HG03175 (cell line): ENCODE measurements around the gene ANO6.
A peak's percentile ranks its signal among the peaks of the same experiment; 100 is the strongest.

Experiments used
- ATAC-seq: cut with Tn5 transposase; IDR thresholded peaks from one replicate; pipeline ENCODE4 v1.9.1; 2021; ENCODE audit warnings: mild to moderate bottlenecking, moderate library complexity; ENCODE audit not compliant: unreplicated experiment

Gene ANO6

DNA sequence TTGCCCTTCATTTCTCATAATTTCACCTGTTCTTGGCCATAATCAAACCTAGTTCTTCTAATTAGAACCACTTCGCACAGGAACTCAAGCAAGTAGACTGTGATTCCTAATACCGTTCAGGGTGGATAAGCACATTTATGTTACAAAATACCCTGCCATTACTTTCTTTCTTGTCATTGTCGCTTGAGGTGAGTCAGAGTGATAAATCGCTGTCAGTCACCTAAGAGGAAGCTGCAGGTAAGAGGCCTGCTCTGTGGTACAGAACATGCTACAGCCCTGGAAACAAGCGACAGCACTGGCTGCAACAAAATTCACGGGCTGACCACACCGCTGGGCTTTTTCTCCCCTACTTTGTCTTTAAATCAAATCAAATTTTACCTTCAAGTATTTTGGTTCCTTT, 218.2 kb downstream of the ANO6 start:
- no peak for ATAC-seq

DNA sequence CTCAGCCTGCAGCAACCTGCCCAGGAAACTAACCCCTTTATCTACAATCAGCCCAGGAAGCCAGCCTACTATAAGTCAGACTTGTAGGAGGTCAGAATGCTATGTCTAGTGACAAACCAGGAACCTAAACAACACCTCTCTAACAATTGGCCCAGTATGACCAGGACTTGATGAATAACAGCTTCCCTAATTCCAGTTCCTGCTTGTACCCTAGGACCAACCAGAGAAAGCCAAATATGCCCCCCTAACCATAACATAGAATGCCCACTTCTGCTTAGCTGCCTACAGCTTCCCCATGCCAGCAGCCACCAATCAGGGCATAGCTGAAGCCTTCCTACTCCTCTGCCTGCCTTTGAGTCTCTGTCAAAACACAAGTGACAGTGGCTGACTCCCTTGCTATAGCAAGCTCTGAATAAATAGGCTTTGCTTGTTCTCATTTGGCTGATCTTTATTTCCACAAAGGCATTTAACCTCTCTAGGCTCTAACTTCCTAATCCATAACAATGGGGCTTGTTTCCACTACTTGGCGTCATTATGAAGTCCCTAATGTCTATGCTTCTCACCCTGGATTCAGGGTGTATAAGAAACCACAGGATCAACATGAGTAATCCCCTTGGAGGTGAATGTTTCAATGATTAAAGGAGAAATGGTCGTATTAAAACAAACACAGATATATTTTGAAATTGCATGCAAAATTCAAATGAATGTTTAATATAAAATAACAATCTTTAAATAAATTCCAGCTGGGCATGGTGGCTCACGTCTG, 220.2 kb downstream of the ANO6 start:
- peak; percentile 39 for ATAC-seq

DNA sequence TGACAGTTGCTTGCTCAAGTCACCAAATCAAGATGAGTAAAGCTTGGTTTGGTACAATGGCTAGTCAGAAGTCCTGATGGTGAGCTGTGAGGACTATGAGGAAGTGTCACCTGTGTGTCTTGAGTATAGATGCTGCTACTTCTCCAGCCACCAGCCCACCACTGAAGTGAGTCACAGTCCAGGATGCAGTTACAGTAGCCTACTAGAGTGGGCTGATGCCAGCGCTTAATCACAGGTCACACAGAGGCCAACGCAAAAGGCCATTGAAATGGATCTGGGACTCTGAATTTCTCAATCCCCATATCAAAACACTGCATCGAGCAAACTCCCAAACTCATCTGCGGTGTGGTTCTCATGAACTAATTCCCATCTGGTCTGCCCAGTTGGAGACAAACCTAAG, 223.1 kb downstream of the ANO6 start:
- no peak for ATAC-seq

DNA sequence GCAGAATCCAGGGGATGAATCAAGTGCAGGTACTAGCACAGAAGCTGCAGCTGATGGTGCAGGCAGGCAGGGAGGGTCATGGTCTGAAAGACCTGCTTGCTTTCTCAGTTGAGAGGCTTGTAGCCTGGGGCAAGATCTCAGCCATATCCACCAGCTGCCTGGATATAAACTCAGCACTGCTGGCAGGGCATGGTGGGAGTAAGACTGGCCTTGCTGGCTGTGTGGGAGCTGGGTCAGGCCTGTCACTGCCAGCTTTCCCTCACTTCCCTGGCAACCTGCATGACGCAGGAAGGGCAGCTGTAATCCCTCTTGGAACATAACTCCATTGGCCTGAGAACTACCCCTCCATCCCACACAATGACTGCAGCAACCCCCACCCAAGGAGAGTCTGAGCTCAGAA, 230.1 kb downstream of the ANO6 start:
- ATAC-seq, result no peak

DNA sequence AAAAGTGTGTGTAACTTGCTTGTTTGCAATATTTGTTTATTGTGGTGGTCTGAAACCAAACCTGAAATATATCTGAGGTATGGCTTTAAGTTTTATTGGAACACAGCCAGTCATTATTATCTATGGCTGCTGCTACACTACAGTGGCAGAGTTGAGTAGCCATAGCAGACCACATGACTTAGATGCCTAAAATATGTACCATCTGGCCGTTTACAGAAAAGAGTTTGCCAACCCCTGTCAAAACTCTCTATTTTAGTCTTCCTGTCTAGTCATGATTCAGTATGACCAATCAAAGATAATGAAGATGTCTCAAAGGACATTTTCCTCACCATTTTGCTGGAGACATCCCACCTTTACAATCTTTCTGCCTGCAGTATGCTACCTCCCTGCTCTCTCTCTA, 242.3 kb downstream of the ANO6 start:
- no peak for ATAC-seq

DNA sequence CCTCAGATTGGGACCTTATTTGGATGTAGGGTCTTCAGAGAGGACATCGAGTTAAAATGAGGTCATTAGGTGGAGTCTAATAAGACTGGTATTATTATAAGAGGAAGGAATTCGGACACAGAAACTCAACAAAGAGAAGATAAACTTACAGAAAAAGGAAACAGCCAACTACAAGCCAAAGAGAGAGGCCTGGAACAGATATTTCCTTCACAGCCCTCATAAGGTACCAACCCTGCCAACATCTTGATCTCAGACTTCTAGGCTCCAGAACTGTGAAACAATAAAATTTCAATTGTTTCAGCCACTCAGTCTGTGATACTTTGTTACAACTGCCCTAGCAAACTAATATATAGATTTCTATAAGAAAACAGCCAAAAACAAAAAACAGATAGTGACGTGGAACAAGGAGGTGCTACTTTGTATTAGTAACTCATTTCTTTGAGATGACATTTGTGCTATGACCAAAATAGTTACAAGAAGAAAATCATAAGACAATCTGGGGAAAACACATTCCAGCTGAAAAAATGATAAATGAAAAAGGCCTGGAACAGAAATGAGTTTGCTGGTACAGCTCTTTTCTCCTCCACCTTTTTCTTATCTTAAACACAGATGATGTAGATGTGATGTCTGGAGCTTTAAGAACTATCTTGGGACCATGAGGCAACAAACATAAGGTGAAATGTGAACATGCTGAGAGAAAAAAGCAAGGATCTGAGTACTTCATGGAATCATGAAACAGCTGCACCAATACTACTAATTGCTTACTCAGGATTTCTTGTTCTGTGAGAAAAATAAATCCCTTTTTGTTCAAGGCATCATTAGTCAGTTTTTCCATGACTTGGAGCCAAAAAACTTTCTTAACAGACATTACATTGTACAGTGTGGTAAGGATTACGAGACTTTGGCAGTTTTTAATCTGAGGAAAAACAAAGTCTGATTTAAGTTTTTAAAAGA, 243.2 kb downstream of the ANO6 start:
- no peak for ATAC-seq

DNA sequence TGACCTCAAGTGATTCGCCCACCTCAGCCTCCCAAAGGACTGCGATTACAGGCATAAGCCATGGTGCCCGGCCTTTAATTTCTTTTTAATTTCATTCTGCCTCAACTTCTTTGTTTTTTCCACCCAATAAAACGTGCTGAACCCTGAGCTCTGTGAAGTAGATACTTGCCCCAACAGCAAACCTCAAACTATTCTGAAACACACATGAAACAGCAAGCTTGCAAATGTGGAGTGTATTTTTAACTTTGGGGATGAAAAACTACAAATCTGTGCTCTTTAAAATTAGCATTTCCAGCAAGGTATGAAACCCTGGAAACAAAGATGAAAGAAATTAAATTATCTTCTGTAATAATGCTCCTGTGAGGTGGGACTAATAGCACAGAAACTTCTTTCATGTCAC, 246.6 kb downstream of the ANO6 start:
- ATAC-seq, result no peak

DNA sequence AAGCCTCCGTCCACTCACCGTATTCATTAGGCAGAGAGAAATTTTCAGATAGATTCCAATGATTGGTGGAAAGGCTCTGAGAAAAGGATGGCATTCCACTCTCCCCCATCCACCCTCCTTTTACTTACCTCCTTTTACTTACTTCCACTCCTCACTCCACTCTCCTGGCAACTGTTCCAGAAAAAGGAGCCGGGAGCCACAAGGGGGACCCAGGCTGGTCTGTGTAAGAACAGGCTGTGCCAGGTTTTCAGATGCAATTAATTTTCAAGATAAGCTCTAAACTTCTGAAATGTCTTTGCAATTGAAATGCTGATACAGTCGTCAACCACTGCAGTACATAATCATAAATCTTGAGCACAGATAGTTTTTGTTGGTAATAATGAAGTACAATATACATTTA, 248.8 kb downstream of the ANO6 start:
- no peak for ATAC-seq

DNA sequence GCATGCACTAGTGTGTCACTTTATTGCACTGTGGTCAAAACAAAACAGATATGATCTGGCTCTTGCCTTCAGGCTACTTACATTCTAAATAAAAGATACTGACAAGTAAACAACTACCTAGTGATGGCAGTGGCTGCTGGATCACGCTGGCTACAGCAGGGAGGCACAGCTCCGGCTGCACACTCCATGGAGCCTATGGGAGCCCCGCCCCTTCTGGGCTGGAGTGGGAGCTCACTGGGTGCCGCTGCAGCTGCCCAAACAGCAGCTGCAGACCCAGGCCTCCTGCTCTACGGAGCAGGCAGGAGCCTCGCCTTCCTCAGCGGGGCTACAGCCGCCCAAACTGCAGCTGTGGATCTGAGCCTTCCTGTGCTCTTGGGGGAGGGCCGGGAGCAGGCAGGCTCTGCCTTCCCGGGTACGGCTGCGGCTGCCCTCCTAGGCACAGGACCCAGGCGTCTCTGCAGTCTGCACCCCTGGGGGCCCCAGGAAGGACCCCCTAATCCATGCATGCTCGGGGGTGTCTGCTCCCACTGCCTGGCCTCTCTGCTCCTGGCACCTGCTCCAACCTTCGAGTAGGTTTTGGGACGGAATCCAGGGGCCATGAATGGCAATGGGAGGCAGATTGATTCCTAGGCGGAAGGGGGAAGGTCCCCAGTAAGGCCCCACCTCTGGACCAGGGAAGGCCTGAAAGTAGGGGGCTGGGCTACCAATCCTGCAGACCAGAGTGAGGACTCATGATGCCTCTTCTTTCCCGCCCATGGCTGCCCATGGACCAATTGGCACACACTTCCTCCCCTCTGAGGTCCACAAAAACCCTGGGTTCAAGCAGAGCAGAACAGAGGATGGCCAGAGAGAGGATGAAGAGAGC, 253.1 kb downstream of the ANO6 start:
- ATAC-seq, result no peak

DNA sequence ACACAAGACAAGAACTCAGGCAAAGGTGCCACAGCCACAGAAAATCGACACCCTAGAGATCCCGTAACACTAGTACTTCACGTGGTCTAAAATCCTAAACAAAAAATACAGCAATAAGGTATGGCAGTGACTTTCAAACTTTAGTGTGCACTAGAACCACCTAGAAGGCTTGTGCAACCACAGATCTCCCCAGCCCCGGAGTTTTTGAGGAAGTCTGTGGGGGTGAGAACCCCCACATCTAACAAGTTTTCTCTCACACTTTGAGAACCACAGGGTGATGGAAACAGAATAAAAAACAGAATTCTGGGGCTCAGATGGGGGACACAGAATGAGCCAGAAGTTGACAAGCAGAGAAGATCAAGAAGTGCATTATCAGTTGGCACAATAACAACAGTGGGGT, 254.0 kb downstream of the ANO6 start:
- no peak for ATAC-seq

DNA sequence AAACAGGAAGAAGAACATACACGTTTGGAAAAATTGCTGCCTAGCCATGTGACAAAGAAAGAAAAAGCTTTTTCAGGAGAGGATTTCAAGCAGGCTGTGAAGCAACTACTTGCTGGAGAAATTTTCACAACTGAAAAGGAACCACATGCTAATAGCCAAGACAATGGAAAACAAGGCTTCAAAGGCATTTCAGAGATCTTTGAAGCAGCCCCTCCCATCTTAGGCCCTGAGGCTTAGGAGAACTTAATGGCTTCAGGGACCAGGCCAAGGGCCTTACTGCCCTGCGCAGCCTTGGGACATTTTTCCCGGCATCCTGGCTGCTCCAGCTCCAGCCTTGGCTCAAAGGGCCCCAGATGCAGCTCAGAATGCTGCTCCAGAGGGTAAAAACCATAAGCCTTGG, 257.7 kb downstream of the ANO6 start:
- ATAC-seq, result no peak

DNA sequence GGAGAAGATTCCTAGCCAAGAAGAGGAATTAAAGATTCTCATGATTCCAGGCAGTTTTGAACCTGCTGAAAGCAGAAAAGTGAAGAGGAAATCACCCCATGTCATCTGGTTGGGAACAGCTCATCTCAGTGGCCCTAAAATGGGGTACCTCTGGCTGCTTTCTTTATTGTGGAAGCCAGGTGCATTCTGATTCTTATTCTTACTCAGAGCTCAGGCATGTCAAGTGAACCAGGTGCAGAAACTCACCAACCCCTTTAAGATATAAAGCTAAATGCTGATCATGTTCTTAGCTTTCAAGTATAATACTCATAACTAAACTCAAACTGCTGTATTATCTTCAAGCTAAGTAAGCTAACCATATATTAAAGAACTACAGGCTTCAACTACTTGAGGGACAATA, 259.7 kb downstream of the ANO6 start:
- ATAC-seq, result no peak

DNA sequence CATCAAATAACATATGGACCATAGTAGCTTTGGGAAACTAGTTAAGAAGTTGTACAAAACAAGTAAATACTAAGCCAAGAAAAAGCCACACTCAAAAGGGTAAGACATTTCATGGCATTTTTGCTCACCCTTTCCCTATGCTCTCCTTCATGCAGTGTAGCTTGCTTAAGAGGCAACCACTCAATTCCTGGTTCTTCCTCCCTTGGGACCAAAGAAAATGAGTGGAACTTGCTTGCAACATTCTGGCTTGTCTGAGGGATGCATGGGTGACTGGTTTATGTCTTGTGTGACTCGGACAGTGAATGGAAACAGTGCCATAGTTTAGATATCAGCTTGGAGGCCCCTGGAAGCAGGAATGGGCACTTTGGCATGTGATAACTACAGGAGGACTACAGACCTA, 261.6 kb downstream of the ANO6 start:
- no peak for ATAC-seq

DNA sequence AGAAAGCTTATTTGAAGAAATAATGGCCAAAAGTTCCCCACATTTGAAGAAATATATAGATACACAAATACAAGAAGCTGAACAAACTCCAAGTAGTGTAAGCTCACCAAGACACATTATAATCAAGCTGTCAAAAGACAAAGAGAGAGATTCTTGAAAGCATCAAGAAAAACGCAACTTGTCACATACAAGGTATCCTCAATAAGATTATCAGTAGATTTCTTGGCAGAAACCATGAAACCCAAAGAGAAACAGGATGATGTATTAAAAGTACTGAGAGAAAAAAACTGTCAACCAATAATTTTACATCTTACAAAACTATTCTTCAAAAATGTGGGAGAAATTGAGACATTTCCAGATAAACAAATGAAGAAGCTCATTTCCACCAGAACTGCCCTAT, 263.0 kb downstream of the ANO6 start:
- ATAC-seq, result no peak

DNA sequence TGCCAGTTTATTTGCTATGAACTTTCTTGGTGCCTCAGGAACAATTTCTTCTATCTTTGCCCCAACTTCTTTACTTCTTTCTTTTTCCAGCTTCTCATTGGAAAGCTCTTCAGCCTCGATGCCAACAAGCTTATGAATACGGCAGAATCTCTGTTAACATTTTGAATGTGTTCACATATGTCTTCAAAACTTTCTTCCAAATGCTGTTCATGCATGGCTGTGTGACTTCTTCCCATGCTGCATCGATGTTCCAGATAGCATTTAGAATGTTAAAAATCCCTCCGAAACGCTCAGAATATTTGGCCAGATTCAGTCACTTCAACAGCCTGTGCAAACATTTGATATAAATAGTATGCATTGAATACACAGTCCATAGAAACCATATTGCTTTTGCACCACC, 265.9 kb downstream of the ANO6 start:
- no peak for ATAC-seq

DNA sequence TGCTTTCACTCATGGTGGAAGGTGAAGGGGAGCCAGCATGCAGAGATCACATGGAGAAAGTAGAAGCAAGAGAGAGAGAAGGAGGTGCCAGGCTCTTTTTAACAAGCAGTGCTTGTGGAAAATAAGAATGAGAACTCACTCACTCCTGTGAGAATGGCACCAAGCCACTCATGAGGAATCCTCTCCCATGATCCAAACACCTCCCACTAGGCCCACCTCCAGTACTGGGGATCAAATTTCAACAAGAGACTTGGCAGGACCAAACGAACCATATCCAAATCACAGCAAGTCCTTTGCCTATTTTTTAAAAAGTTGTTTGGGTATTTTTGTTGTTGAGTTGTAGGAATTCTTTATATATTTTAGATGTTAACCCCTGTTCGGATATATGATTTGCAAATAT, 267.7 kb downstream of the ANO6 start:
- no peak for ATAC-seq
